PC-3 (cell line): Measurements from ENCODE around the gene ANKFN1. TPM values are rescaled to one million over a fixed set of nuclear protein-coding genes. Genes with fewer than 3 reads are reported as not detected.
"Not testable (repeated sequence)": the region's sequence is repeated elsewhere in the genome, so short reads cannot be mapped to it uniquely, and the experiment has no call there.

ENCODE experiments used
- ATAC-seq: fragments of 200-7000 bp; cut with Tn5 transposase; 2 replicates; pipeline ENCODE4 v1.9.1; 2020; ENCODE audit warnings: mild to moderate bottlenecking, moderate library complexity
- BruUV-seq: library from RNA; stranded (reverse); fragments of 400-500 nt; replicated peaks from 2 replicates; lab custom pipeline; 2021; lab: Mats Ljungman, UMichigan
- CTCF ChIA-PET: fragments of 300-600 bp; sonication (Branson Sonifier 250); formaldehyde crosslinking; loops from one replicate; lab custom pipeline; 2022; ENCODE audit warnings: antibody characterized with exemption; lab: Charles Lee
- POLR2A ChIA-PET: fragments of 300-600 bp; sonication (Branson Sonifier 250); formaldehyde crosslinking; loops from one replicate; lab custom pipeline; 2022; ENCODE audit warnings: antibody characterized with exemption; ENCODE audit not compliant: unreplicated experiment; lab: Charles Lee
- DNase-seq: peaks from one replicate; pipeline ENCODE4 v3.0.0-alpha.2; 2015
- H2AFZ ChIP-seq: fragments of 300-600 bp; sonication (generic); 2 replicates; pipeline ENCODE4 v1.6.0; 2016; ENCODE audit warnings: antibody characterized with exemption, low read length
- H3F3A ChIP-seq: fragments of 300-600 bp; sonication (generic); one replicate; pipeline ENCODE4 v1.6.0; 2017; ENCODE audit warnings: antibody characterized with exemption, low read length, control low read depth, mild to moderate bottlenecking; ENCODE audit not compliant: unreplicated experiment
- H3K27ac ChIP-seq: fragments of 300-600 bp; sonication (generic); 2 replicates; pipeline ENCODE4 v1.5.1; 2016; ENCODE audit warnings: mild to moderate bottlenecking, low read length
- H3K27me3 ChIP-seq: fragments of 300-600 bp; sonication (generic); 2 replicates; pipeline ENCODE4 v1.6.1; 2016; ENCODE audit warnings: low read length, mixed read lengths
- H3K36me3 ChIP-seq: fragments of 300-600 bp; sonication (generic); 2 replicates; pipeline ENCODE4 v1.6.1; 2016; ENCODE audit warnings: low read depth, mixed run types, low read length, mixed read lengths
- H3K4me1 ChIP-seq: fragments of 300-600 bp; sonication (generic); 2 replicates; pipeline ENCODE4 v1.5.1; 2016; ENCODE audit warnings: low read length; ENCODE audit not compliant: insufficient read depth
- H3K4me2 ChIP-seq: fragments of 300-600 bp; sonication (generic); 2 replicates; pipeline ENCODE4 v1.6.0; 2016; ENCODE audit warnings: low read length
- H3K4me3 ChIP-seq: fragments of 300-600 bp; sonication (generic); 2 replicates; pipeline ENCODE4 v1.5.1; 2016; ENCODE audit warnings: mild to moderate bottlenecking, low read length, mixed read lengths
- H3K79me2 ChIP-seq: fragments of 300-600 bp; sonication (generic); 2 replicates; pipeline ENCODE4 v1.6.1; 2017; ENCODE audit warnings: low read length, mixed read lengths
- H3K9ac ChIP-seq: fragments of 300-600 bp; sonication (generic); 2 replicates; pipeline ENCODE4 v1.6.0; 2016; ENCODE audit warnings: mild to moderate bottlenecking, low read length
- H3K9me2 ChIP-seq: fragments of 300-600 bp; sonication (generic); replicated peaks from 2 replicates; pipeline ENCODE4 v1.6.1; 2016; ENCODE audit warnings: mixed run types, low read length, mixed read lengths
- H3K9me3 ChIP-seq: fragments of 300-600 bp; sonication (generic); 2 replicates; pipeline ENCODE4 v1.6.1; 2016; ENCODE audit warnings: low read length, mixed read lengths
- H4K20me1 ChIP-seq: fragments of 300-600 bp; sonication (generic); 2 replicates; pipeline ENCODE4 v1.6.1; 2016; ENCODE audit warnings: low read length, mixed read lengths
- EZH2 ChIP-seq: fragments of 300-600 bp; sonication (generic); IDR thresholded peaks from one replicate; pipeline ENCODE4 v1.6.1; 2017; ENCODE audit warnings: antibody characterized with exemption, mild to moderate bottlenecking, low read length; ENCODE audit not compliant: unreplicated experiment
- EZH2phosphoT487 ChIP-seq: fragments of 300-600 bp; sonication (generic); IDR thresholded peaks from 2 replicates; pipeline ENCODE4 v1.6.1; 2018; ENCODE audit warnings: mild to moderate bottlenecking, antibody characterized with exemption, low read length, borderline replicate concordance
- intact Hi-C: fragments of 100-400 bp; cut with micrococcal nuclease; formaldehyde crosslinking; loops from 2 replicates; pipeline ENCODE4 v1.9.0; 2023
- total RNA-seq: library from RNA; depleted of rRNA; stranded (reverse); fragments of >200 nt; gene quantifications from 2 replicates; pipeline ENCODE4 v1.2.3, GENCODE V29; 2014
- TF ChIP-seq, protein P1 (sequence below): fragments of 300-600 bp; sonication (generic); conservative IDR thresholded peaks from 2 replicates; pipeline ENCODE4 v1.5.1; 2017; ENCODE audit warnings: antibody characterized with exemption, low read depth, mild to moderate bottlenecking, low read length

Gene ANKFN1
- total RNA-seq, 1 experiment from 2014 or later: not detected

DNA sequence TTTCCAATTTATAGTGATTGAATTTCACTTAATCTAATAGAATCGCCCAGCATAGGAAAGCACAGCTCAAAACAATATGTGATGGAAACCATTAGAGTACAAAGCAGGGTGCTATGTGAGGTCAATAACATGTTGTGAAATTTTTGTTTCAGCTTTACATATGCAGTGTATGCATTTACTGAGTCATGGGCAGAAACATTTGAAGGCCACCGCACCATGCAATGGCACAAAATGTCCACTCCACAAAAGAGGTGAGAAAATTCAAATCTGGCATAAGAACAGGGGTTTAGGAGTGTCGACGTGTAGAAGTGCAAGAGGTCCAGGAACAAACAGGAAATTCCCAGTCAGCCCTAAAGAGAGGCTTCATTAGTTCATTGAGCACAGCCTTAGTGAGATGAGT lies 131.2 kb downstream of the ANKFN1 start:
- no peaks in the 10 kb centered on the region for H3F3A ChIP-seq
- no peak overlapping the region for H2AFZ ChIP-seq
- no peak overlapping the region for H3K27ac ChIP-seq
- DNase-seq: no peak
- intact Hi-C loops: no loop called here
- no peak for TF ChIP-seq EZH2
- TF ChIP-seq, protein P1, sequence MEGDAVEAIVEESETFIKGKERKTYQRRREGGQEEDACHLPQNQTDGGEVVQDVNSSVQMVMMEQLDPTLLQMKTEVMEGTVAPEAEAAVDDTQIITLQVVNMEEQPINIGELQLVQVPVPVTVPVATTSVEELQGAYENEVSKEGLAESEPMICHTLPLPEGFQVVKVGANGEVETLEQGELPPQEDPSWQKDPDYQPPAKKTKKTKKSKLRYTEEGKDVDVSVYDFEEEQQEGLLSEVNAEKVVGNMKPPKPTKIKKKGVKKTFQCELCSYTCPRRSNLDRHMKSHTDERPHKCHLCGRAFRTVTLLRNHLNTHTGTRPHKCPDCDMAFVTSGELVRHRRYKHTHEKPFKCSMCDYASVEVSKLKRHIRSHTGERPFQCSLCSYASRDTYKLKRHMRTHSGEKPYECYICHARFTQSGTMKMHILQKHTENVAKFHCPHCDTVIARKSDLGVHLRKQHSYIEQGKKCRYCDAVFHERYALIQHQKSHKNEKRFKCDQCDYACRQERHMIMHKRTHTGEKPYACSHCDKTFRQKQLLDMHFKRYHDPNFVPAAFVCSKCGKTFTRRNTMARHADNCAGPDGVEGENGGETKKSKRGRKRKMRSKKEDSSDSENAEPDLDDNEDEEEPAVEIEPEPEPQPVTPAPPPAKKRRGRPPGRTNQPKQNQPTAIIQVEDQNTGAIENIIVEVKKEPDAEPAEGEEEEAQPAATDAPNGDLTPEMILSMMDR: no peak
- no peak for TF ChIP-seq EZH2phosphoT487
- no peak overlapping the region for H3K9ac ChIP-seq
- ATAC-seq: no peak
- no peaks in the 10 kb centered on the region for H4K20me1 ChIP-seq
- CTCF ChIA-PET: no interaction called here
- POLR2A ChIA-PET: no interaction called here
- no TSS peak for BruUV-seq
- H3K9me2 ChIP-seq: no peaks in the 10 kb centered on the region
- H3K4me3 ChIP-seq: no peak overlapping the region
- no peaks in the 10 kb centered on the region for H3K79me2 ChIP-seq
- no peaks in the 10 kb centered on the region for H3K4me1 ChIP-seq
- H3K36me3 ChIP-seq: no peaks in the 10 kb centered on the region
- H3K27me3 ChIP-seq: no peaks in the 10 kb centered on the region
- no peak overlapping the region for H3K4me2 ChIP-seq
- no peaks in the 10 kb centered on the region for H3K9me3 ChIP-seq

- H3K9ac ChIP-seq, H3K27me3 ChIP-seq, intact Hi-C loops, DNase-seq, H3K4me3 ChIP-seq, H3K36me3 ChIP-seq, H2AFZ ChIP-seq, H4K20me1 ChIP-seq, H3F3A ChIP-seq, H3K9me2 ChIP-seq, ATAC-seq, H3K79me2 ChIP-seq, H3K4me1 ChIP-seq, CTCF ChIA-PET, H3K4me2 ChIP-seq, POLR2A ChIA-PET, BruUV-seq, H3K27ac ChIP-seq, H3K9me3 ChIP-seq: not testable (repeated sequence)
Observed at GRCh38 chr17:56288786-56289185, 135.5 kb downstream of the ANKFN1 start.

GRCh38 chr17:56289321-56289720 lies 136.0 kb downstream of the ANKFN1 start:
- H2AFZ ChIP-seq: no peak overlapping the region
- H3K36me3 ChIP-seq: no peaks in the 10 kb centered on the region
- H3K4me3 ChIP-seq: no peak overlapping the region
- DNase-seq (no peak), ATAC-seq (no peak)
- H3K4me1 ChIP-seq: no peaks in the 10 kb centered on the region
- H3K9me3 ChIP-seq: no peaks in the 10 kb centered on the region
- H4K20me1 ChIP-seq: no peaks in the 10 kb centered on the region
- no peaks in the 10 kb centered on the region for H3K27me3 ChIP-seq
- POLR2A ChIA-PET: no interaction called here
- no peaks in the 10 kb centered on the region for H3F3A ChIP-seq
- intact Hi-C loops: no loop called here
- no peak overlapping the region for H3K9ac ChIP-seq
- H3K79me2 ChIP-seq: no peaks in the 10 kb centered on the region
- no peak overlapping the region for H3K4me2 ChIP-seq
- H3K9me2 ChIP-seq: no peaks in the 10 kb centered on the region
- H3K27ac ChIP-seq: no peak overlapping the region
- no TSS peak for BruUV-seq
- TF ChIP-seq, protein P1: no peak
- no peak for TF ChIP-seq EZH2phosphoT487
- TF ChIP-seq EZH2: no peak
- CTCF ChIA-PET: no interaction called here
